CD4-positive, alpha-beta T cell treated with Interleukin-6 for 4 hours (primary cell): ENCODE results near the gene JAM3.

Experiments used
- DNase-seq: peaks from one replicate; pipeline ENCODE4 v3.0.0-alpha.2; 2020; ENCODE audit warnings: mixed read lengths

Gene JAM3

DNA sequence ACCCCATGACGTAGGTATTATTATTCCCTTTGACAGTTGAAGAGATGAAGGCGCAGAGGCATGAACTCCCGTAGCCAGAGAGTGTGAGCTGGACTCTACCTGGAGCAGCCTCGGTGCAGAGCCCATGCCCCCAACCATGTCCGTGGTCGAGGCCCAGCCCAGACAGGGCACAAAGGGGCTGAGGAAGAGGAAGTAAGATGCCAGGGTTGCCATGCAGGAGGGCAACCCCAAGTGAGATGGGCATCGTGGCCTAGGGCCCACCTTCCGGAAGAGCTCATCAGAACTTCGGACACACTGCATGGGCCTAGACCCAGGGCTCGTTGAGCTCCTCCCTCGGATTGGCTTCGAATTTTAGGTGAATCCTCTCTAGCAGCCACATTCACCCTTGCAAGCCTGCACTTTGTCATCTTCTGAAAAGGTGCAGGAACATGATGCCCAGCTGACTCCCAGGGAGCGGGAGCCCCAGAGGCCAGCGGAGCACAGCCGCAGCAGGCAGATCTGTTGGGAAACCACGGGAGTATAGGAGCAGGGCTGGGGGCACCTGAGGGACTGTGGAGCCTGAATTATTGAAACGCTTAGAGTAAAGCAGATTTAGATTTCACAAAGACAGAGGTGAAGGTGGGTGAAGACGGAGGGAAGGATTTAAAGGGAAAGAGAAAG is 29.0 kb upstream of the JAM3 start:
- no peak for DNase-seq

DNA sequence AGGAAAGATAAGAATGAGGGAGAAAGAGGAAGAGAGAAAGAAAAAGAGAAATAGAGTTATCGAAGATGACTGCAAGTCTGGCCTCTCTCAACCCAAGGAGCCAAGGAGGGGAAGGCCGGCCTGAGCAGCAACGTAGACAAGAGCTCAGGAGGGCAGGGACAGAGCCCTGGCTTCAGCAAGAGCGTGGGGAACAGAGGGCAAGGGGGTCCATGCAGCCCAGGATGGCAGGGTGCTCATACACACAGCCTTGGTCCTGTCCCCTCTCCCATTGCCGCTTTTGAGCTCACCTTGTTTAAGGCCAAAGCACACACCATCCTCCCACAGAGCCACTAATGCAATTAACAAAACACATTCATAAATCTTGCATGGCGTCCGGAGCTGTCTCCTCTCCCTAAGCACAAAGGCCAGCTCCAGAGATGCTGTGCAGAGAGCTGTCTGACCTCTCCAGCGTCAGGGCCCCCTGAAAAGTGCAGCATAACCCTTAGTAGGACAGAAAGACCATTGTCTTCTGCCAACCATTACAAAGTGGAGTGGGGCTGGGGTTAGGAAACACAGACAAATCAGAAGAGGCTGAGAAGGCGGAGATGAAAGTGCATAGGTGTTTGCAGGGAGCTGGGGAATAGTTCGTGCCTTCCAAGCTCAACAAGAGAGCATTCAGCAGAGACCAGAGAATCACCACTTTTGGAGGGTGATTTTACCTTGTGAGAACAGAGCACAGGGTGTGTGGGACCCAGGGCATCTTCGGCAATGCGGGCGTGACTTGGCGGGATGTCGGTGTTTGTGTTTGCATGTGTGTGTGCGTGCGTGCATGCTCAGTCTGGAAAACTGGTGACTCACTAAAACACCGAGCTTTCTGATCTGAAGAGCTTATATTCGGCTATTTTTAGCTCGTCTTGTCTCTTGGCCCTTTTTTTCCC is 28.2 kb upstream of the JAM3 start:
- no peak for DNase-seq

DNA sequence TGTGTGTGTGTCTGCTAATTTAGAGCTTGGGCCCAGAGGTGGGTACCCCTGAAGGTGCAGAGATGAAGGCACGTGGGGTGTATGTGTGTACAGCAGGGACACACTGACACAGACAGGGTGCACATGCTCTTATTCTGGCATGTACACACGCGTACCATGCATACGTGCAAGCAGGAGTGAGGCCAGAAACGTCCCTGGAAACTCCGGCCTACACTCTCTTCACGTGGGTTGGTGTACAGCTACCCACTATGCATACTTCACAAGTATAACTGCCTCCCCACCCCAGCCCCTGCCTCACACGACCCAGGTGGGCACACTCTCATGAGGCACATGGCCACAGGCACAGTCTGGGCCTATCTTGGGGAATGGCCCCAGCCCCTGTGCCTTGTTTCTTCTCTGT is 27.5 kb upstream of the JAM3 start:
- DNase-seq = no peak

DNA sequence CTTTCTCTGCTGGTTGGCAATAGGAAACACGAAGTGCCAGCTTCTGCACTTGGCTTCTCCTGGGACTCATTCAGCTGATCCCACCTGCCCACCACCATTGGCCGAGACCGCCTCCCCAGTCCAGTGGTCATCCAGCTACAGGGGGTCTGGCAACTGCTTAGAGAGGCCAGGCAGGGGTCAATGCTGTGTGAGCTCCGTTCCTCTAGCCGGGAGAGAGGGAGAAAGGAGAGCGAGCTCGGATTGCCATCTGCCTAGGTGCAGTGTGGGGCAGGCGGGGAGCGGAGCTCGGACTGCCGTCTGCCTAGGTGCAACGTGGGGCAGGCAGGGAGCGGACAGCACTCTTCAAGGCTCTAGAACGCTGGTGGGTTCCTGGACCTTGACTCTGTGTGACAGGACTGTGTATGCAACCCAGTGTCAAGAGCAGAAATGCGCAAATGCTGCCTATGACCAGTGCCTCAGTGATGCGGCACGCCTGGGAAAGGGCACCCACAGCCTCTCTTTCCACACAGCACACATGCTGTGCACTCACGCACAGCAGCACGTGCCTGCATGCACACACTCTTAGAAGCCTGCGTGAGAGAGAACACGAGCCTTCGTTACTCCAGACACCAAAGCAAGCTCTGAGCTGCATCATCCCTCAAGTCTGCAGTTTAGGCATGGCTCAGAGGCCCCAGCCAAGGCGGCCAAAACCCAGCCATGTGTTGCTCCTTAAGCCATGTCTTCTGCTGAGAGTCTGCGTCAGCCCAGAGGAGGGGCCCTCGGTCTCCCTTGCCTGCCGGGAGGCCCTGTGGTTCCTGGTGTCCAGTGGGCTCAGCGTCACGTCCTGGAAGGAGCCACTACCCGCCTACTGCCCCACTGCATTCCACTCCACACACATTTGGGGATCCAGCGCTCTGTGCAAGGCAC is 26.8 kb upstream of the JAM3 start:
- DNase-seq = no peak

DNA sequence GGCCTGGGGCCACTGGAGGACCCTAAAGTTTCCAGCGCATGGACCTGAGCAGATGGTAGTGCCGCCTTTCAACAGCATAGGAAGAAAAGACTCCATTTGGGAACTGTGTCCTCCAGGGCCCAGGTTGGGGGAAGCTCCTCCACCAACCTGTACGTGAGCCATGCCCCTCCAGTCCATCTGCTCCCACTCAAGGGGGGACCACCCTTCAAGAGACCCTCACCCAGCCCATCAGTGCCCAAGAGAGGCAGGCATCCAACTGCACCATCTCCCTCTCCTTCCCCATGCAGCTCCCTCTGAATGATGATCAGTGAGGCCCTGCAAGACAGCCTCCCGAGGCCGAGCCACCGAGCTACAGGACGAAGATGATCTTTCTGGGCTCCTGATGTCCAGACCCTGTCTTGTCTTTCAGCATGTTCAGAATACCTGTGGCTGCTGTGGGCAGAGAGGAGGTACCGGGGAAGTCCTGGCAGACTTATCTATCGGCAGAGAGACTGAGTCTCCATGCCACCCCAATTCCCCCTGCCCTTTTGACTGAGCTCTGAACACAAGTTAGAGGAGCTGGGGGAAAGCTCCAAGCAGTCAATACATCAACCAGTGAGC is 25.0 kb upstream of the JAM3 start:
- no peak for DNase-seq

DNA sequence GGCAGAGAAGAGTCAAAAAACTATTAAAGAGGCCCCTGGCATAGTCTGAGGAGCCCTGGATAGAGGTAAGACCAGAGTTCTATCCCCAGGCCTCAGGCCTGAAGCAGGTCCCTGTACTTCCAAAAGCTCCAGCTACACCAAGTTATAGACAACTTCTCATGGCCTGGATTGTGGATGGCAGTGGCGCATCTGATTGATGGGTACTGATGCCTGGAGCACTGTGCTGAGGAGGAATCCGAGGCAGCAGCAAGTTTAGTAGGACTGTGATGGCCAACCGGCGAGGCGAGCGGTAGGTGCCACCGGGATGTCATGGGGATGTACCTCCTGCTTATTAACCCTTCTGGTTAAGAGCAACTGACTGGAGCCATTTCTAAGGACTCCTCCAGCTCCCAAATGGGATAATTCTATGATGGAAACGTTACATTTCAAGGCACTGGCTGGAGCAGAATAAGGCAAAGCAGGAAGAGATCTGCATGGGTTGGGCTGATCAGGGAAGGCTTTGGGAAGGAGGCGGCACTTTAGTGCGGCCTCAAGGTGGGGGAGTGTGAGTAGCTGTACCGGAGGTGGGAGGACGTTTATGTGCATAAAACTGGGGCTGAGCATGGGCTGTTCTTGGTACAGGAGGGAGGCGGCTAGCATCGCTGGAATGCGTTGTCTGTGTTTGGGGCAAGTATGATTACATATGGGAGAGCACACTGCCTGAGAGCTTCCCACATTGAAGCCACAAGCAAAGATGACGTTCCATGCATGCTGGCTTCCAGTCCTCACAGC is 24.2 kb upstream of the JAM3 start:
- DNase-seq = no peak

DNA sequence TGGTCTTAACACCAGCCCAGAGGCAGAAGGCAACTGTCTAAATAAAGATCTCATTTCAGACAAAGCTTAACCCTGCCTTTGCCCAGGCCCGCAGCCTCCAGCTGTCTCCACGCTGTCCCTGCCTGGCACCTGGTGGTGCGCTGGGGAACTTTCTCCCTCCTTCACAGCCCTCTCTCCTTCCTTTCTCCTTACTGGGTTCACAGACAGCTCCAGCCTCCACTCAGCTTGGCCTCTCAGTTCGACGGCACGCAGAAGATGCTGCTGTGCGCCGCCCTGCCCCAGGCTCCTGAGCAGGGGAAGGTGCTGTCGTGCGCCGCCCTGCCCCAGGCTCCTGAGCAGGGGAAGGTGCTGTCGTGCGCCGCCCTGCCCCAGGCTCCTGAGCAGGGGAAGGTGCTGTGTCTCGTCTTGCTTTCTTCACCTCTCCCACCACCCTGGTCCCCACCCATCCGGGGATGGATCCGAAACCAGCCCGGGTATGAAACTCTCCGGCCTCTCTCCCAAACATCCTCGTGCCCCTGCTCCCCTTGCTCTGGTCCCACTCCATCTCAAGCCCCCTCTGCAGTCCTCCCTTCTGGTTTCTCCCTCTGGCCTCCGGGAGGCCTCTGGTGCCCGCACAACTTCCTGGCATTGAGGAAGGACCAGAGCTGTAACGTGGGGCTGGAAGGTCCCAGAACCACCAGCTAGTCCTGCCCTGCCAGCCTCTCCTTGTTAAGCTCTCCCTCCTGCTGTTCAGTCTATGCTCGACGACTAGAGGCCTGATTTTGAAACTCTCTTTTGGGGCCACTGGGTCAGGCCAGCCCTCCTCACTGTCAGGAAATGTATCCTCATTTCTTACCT is 22.9 kb upstream of the JAM3 start:
- peak; percentile 48 for DNase-seq

DNA sequence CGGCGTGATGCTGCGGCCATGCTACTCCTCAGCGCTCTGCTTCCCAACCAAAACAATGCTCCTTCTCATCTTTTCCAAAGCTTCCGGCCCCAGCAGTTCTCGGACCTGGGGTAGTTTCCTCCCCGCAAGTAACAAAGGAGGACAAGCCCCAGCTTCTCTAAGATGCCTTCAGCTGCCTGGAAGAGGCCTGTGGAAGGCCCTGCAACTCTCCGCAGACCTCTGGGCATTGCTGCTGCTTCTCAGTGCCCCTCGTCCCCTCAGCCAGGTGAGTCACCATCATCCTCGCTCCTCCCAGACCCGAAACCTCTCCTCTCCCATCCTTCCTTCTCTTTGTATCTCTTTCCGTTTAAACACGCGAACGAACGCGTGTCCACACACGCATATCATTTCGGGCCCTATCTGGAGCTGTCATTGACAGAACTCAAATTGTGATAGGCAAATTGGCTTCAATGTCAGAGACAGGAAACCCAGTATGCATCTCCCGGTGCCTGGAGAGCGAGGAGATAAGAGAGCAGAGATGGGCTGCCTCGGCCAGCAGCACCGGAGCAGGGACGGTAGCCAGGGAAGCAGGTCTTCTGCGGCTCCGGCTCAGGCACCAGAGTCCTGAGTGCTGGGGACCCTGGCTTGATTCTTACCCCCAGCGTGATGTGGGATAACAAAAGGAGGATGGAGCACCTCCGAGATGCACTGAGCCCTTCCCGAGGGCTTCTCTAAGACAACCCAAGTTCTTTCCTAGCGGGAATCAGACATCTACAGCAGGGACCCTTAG is 22.0 kb upstream of the JAM3 start:
- DNase-seq = no peak

DNA sequence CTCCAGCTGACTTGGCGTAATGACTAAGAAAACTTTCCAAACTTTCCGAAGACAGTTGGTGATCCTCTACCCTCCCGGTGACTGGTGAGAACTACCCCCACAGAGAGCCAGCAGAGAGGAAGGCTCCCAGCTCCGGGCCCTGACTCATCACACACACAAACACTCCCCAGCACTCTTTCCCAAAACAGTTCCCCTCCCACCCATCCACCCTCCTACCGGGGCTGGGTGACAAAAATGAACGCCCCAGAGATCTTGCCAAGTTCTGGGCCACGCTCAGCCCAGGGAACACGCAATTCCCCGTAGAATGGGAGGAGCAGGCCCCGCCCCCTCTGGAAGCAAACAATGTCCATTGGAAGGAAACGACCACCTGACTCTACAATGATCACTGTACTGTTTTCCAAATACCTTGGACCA is 21.3 kb upstream of the JAM3 start:
- no peak for DNase-seq

DNA sequence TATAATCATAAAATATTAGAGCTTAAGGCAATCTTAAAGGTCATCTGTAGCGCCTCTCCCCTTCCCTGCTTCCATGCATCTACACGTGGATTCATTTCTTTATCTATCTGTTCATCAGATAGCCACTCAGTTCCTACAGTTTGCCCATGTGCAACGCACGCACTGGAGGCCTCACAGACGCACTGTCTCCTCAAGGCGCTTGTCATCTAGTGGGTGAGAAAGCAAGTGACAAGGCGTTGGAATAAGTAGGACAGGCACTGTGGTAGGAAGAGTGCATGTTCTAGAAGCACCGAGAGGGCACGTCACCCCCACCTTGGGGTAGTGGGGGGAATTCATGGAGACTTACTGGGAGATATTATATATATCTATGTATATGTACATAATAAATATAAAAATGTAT is 20.8 kb upstream of the JAM3 start:
- no peak for DNase-seq

DNA sequence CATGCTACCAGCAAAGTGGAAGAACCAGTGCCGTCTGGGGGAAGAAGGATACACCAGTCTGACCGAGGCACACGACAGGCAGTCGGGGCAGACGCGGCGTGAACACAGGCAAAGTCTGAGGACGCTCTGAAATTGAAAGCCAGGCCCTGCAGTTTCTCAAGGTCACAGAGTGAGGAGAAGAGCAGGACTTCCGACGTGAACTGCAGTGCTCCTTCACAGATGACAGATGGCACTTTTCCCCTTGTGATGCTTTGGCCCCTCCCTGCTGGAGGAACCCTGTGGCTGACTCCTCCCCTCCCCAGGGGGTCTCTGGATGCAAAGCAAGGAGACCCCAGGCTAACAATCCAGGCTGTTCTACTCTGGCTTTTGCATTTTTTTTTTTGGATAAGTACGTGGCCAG is 19.6 kb upstream of the JAM3 start:
- DNase-seq = no peak

DNA sequence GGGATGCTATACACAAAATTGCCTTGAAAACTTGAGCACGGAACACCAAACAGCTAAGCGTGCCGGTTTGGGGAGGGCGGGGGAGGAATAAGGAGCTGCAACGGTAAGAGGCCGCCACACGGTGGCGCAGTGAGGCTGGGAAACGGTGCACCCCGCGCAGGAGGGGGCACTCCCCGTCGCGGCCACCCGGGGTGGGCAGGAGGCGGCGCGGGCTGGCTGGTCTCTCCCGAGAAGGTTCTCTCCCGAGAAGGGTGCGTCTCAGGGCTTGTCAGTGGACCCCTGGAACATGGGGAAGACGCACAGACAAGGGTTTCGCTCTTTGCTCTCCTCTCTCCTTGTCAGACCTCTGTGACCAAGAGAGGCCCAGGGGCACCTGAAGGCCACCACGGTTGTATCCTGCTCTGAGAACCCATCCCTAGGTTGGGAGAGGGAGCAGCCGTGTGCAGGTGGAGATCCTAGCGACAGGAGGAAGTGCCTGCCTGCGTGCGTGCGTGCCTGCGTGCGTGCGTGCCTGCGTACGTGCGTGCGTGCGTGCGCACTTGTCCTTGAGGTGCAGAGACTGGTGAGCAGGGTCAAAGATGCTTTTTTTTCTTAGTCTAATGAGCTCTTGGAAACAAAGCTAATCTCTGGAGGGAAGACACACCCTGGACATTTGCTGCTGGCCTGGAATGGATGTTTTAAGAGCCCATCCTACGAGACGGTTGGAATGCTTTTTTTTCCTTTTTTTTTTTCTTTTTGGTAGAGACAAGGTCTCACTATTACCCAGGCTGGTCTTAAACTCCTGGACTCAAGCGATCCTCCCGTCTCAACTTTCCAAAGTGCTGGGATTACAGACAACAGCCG is 18.1 kb upstream of the JAM3 start:
- peak; percentile 80 for DNase-seq

DNA sequence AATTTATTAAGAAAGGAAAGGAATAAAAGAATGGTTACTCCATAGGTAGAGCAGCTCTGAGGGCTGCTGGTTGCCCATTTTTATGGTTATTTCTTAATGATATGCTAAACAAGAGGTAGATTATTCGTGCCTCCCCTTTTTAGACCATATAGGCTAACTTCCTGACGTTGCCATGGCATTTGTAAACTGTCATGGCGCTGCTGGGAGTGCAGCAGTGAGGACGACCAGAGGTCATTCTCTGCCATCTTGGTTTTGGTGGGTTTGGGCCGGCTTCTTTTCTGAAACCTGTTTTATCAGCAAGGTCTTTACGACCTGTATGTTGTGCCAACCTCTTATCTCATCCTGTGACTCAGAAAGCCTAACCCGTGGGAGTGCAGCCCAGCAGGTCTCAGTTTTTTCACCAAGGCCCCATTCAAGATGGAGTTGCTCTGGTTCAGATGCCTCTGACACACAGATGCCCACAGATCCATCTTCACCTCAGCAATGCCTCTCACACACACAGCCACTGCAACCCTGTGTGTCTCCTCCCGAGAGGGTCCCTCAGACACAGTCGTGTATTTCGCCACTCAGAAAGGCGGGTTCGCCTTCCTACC is 16.4 kb upstream of the JAM3 start:
- DNase-seq = no peak

DNA sequence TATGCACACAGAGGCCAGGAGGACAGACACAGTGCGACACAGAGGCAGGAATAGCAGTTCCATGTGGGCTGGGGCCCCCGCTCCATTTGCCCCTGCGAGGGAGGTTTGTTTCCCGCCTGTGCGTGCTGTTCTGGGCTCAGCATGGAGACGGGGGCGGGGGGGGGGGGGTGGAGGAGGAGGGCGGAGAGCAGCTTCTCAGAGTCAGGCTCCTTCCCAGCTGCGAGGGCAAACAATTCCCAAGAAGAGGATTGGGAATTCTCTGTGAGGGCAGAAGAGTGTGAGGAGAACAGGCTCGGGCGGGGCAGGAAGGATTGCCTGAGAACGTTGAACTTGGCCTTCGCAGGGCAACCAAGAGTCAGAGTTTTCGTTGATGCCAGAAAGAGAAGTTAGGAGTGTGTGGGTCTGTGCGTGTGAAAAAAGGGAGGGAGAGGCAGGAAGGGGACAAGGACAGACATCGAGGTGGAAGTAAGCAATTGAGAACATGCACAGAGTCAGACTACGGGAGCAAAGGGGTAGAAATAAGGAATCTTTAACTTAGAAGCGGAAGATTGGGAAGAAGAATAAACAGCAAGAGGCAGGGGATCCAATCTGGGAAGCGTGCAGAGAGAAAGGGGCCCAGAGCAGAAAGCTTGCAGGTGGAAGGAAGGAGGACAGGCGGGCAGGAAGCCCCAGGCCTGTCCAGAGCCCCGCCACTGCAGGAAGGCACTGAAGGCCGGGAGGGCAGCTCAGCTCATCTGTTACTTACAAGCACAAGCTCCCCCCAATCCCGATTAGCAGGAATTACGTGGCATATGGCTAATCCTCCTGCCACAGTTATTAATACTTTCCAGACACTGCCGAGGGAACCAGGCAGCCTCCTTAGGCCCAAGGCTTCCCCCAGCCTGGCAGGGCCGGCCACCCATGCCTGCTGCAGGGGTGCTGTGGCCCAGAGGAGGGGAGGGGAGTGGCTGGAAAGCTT is 15.6 kb upstream of the JAM3 start:
- no peak for DNase-seq

DNA sequence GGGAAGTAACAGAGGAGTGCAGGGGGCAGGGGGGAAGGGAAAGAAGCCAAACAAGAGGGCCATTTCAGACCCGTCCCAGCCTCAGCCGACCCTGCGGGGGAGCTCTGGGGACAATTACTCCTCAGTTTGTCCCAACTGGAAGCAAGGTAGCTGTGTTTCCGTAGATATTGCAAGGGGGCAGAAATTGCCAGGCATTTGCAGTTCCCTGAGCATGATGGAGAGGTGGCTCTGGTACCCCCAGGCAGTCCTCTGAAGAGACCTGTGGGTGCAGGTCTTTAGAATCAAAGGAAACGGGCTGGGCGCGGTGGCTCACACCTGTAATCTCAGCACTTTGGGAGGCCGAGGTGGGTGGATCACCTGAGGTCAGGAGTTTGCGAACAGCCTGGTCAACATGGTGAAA is 13.8 kb upstream of the JAM3 start:
- DNase-seq = no peak

DNA sequence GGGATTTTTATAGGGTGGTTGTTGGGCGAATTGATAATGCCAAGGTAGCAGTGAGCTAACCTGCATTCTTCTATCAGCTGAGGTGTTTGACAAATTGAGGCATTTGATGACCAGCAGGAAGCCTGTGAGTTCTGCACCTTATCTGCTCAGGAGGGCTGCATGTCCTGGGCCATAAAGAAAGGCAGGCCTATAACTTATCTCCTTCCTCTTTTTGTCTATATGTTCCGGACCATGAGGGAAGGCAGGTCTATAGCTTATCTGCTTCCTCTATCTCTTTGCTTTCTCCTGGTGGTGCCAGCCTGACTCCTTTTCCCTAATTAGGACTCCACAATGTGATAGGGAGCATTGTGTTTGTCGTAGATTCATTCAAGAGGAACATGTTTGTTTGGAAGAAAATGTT is 8.6 kb upstream of the JAM3 start:
- DNase-seq = no peak

DNA sequence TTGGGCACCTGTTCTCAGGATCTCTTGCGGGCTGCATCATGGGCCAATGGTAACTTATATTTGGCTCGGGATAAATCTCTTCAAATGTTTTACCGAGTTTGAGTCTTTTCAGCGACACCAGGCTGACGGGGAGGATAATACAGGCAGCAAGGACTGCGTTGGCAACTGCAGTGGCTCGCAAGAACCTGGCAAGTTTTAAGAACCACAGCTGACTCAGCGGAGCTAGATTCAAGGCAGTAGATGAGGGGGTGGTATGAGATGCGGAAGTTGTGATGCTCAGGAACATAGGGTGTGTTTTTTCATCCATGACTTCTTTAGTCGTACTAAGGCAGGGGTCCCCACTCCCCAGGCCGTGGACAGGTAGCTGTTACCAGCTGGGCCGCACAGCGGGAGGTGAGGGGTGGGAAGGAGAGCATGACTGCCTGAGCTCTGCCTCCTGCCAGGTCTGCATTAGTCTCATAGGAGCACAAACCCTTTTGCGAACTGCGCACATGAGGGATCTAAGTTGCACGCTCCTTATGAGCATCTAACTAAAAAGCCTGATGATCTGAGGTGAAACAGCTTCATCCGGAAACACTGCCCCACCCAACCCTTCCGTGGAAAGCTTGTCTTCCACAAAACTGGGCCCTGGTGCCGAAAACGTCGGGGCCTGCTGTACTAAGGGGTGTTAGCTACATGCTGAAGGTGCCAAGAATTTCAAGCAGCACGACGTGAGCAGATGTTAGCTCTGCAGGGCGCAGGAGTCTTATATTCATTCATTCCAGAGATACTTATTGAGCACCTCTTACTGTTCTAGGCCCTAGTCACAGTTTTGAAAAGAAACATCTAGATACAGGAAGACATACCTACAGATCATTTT is 6.4 kb upstream of the JAM3 start:
- DNase-seq = no peak
